HG03432 (cell line): ENCODE measurements around the gene UBE2J2.

Experiments
- ATAC-seq: cut with Tn5 transposase; IDR thresholded peaks from one replicate; pipeline ENCODE4 v1.9.1; 2021; ENCODE audit warnings: mild to moderate bottlenecking, moderate library complexity; ENCODE audit not compliant: unreplicated experiment

Gene UBE2J2

DNA sequence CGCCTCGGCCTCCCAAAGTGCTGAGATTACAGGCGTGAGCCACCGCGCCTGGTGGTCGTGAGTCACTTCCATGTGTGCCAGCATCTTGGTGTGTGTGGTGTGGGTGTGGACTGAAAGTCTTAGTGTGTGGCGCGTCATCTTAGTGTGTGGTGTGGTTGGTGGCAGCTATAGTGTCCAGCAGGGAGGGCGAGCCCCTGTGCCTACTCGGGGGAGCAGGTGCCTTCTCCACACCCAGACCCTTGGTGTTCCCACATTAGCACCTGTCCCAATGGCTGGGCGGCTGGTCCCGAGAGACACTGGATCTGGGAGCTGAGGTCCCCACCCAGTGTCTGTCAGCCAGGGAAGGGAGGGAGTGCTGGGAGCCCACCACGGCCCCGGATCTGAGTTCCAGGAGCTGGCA lies 9.3 kb upstream of the UBE2J2 start:
- no peak for ATAC-seq

DNA sequence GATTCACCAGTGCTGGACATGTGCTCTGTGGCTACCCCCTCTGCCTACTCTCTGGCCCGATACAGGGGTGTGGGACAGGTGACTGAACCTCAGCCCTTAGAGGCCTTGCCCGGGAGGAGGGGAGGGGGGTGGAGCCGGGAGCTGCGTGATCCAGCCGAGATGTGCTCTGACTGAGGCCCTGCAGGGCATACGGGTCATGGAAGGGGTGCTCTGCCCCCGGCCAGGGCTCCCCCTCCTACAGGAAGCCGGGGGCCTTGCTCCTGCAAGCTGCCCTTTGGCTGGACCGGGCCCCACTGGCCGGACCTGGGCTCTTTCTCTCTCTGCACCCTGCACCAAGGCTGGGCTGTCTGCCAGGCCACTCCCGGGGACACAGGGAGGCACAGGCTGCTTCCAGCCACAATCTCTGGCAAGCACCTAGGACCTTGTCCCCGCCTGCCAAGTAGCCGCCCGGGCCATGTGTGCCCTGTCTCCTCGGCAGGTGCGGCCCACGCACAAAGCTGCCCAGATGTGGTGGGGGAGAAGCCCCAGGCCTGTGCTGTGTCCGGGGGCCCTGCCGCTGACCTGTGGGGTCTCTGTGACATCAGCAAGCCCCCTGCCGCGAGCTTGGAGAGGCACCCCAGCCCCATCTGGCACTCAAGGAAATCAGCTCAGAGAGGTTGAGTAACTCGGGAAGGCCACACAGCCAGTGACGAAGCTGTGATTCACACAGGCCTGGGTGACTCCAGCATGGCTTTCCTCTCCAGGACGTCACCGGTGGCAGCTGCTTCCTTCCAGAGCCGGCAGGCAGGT lies 8.1 kb upstream of the UBE2J2 start:
- ATAC-seq = no peak

DNA sequence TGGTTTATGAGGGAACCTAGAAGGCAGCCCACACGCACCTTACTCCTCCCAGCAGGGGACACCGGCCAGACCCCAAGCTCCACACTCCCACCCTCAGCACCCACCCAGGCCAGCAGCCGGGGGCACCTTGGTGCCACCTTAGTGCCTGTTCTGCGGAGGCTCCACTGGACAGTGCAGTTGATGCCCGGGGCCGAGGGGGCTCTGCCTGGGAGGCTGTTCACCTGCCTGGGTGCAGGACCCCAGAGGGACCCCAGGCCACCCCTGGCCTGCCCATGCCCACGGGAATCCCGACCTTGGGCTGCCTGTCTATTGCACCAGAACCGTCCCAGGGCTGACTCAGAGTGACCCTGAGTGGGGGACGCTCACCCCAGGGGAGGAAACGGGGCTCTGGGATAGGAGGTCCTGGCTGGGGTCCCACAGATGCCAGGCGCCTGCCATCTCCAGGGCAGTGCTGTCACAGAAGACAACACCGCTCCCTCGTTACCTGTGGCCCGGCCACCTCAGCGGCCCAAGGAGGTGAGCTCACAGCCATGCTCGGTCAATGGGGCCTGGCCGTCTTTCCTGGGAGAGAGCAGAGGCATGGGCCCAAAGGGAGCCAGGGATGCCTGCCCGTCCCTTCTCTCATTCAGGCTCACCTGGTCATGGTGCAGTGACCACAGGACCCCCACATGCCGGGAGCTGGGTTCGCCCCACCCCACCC lies 7.3 kb upstream of the UBE2J2 start:
- no peak for ATAC-seq

DNA sequence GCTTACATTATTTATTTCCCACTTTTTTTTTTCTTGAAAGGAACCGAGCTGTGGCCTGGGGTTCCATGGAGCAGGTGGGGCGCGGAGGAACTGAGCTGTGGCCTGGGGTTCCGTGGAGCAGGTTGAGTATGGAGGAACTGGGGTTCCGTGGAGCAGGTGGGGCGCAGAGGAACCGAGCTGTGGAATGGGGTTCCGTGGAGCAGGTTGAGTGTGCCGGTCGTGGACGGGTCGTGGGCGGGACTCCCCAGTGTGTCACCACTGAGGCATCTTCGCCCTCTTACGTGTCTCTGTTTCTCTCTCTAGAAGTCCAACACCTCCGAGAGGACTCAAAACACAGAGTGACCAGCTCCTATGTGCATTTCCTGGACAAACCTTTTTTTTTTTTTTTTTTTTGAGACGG lies 5.4 kb upstream of the UBE2J2 start:
- ATAC-seq = no peak

DNA sequence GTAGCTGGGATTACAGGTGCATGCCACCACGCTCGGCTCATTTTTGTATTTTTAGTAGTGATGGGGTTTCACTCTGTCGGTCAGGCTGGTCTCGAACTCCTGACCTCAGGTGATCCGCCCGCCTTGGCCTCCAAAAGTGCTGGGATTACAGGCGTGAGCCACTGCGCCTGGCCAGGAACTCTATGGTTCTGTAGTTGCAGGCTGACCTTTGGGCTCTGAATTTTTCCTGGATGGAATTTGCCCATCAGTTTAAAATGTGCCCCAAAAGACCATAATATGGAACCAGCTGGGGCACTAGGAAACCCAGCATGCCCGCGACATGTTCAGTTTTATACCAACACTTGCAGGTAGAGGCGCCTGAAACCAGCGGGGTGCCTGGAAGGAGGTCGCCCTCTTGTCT lies 5.0 kb upstream of the UBE2J2 start:
- no peak for ATAC-seq

DNA sequence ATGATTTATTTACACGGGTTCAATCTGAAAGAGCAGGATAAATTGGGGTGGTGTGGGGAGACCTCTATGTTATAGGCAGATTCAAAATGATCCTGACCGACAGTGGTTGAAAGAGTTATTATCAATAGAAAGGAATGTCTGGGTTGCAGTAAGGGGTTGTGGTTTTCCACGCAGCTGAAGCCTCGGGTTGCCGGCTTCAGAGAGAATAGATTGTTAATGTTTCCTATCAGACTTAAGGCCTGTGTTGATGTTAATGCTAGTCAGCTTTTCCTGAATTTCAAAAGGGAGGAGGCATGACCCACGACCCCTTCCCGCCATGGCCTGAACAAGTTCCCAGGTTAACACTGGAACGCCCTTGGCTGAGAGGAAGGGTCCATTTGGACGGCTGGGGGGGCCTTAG lies 2.2 kb upstream of the UBE2J2 start:
- no peak for ATAC-seq

DNA sequence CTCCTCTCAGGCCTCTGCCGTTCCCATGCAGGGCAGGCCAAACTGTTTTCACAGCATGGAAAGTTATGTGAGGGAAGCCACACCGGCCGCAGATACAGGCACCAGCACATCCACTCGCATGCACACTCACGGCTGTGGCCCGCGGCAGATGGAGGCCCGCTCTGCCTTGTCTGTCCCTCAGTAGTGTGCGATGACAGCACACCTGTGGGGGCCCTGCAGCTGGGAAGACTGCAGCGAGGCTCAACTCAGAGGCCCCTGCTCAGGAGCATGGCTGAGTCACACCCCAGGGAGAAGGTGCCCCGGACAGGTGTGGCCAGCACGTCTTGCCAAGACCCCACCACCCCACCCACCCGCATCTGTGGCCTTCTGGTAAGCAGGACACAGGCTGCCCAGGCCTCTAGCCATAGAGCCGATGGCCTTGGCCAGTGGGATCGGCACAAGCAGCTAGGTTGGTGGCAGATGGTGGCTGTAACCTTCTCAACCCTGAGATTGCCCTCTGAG lies 1.3 kb upstream of the UBE2J2 start:
- ATAC-seq = no peak

DNA sequence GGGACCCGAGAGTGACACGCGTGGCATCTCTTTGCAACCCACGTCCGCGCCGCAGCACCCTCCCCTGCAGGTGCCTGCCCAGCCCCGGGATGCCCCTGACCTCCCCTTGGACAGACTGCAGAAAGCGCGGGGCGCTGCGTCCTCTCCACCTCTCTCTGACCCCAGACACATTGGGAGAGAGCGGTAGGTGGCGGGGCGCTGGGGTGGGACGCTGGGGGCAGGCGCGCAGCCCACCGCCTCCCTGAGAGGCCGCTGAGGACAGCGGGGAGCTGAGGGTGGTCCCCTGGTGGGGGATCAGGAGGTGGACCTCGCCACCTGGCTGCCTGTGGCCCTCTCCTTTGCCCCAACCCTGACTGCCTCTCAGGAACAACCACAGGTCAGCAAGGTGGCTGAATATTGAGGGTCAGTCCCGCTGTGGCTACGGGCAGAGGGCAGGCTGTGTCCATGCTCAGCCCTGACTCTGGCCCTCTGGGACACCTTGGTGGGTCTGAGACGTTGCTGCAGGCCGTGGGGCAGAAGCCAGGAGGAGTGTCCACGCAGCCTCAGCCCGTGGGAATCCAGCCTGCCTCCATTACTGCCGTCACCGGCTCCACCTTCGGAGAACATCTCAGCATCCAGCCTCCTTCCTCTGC lies 761 bp upstream of the UBE2J2 start:
- peak; percentile 32 for ATAC-seq

DNA sequence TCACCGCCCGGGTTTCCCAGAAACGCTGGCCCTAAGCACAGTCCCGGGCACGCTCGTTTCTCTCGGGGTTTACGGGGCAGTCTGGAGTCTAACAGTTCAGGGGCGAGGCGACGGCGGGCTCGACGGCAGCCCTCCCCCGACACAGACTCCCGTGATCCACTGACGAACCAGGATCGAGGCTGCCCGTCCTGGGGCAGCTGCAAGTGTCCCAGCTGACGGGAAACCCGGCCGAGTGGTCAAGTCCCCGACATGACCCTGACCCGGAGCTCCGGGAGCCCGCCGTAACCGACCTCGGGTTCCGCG lies 494 bp downstream of the UBE2J2 start:
- ATAC-seq = peak; percentile 16

DNA sequence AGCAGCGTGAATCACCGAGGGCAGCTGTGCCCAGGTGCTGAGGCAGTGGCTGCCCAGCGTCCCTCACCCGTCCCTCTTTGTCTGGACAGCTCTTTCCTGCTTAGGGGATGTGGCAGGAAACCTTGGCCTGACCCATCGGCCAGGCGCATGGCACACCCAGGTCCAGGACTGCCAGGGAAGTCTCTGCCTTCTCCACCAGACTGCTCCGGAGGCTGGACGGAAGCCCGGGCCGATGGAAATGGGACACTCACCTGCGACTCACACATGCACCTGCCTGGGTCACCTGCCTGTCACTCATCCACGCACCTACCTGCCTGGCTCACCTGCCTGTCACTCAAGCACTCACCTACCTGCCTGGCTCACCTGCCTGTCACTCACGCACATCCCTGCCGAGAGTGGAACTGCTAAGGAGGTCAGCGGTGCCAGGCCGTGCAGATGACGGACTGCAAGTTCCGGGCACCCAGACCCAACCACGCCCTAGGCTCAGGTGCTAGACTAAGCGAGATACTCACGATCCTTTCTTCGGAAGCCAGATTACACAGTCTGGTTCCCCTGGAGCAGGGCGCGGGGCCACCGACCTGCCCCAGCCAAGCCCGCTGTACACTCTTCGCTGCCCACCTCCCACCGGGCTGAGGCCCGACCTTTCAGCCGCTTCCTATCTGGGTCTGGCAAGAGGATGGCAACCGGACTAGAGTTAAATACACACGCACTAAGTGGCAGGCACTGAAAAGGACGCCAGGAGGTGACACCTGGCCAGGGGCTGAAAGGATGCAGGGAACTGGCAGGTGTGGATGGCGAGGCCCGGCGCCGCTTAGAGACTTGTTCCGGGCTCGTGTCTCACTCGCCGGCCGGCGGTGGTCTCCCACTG lies 1.1 kb downstream of the UBE2J2 start:
- peak; percentile 11 for ATAC-seq

DNA sequence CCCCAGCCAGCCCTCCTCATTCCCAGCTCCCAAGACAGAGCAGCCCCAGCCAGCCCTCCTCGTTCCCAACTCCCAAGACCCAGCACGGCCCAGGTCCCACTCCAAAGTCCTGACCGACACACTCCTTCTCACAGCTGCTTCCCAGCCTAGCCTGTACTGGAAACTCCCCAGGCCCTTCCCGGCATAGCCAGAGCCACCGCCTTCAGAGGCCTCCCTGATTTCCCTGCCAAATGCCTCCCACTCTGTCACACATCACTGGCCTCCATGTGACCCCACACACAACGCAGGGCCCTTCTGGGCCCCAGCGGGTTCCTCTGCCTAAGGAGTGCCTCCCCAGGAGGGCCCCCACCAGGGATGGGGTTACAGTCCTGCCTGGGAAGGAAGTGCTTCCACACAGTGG lies 2.8 kb downstream of the UBE2J2 start:
- no peak for ATAC-seq

DNA sequence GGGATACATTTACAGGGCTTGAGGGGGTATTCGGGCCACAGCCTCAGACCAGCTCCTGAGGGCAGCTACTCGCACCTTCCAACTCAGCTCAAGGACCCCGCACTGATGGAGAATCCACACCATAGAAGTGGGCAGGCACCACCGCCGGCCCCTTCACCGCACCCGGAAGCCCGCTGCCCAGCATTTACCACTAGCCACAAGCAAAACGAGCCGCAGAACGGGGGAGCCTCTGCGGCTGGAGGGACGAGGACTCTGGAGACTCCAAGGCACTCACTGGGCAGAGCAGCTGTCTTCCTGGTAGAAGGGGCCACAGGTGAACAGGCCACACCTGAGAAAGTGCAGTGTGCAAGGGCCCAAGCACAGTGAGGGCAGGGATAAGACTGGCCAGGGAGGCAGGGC lies 5.4 kb downstream of the UBE2J2 start:
- ATAC-seq = no peak

DNA sequence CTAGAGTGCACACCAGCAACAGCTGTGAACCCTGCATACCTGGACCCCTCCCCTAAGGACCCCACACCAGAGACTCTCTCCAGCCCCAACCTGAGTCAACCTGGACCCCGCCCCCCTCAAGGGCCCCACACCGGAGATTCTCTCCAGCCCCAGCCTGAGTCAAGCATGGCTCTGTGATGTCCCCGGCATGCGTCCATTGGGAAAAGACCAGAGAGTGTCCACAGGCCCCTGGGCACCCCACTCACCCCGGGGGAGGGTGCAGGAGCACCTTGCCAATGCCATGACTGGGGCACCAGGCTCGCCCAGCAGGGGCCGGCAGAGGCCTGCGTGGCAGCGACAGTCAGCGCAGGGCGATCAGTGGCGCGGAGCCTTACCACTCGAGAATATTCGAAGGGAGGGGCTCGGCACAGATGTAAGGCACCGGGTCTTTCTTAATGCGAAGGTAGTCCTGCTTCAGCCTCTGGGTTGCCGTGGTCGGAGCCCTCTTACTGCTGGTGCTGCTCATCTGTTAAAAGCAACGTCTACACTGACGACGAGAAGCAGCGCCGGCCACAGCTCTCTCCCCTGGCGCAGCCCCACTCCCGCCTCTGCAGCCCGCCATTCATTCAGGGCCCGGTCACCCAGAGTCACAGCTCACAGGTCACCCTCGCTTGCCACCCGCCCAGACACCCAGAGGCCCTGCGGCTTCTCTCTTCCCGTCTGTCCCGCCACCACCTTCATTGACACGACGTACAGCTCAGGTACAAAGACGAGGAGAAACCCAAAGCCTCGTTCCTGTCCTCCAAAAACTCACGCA lies 6.0 kb downstream of the UBE2J2 start:
- no peak for ATAC-seq

DNA sequence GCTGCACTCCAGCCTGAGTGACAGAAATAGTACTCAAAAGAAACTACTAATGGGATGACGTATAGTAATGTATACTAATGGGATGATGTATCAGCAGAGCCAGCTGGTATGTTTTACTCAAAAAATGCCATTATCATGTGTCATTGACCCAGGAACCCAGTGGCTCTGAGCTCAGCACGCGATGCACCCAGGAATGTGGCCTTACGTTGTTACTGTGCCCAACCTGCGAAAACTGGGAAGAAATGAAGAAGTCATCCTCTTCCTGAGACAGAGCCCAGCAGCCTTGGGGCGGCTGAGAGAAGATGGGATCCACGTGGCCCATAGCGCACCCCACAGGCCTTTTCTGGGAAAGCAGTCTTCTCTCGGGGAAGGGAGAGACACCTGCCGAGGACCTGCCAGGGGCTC lies 8.8 kb downstream of the UBE2J2 start:
- ATAC-seq = no peak

DNA sequence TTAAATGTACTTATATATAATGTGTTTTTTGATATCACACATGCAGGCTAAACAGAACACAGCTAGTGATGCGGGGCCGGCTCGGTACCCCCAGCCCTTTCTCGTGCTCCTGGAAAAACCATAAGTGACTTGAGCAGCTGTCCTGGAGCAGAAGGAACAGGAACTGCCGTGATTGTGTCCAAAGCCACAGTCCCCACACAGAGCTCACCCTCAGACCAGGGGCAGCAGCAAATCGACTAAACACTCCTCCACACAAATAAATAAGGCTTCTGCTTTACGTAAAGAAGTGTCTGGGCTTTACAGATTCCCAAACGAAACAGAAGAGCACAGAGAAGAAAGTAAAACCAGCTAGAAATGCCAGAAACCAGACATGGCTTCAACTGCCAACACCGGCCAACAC lies 9.6 kb downstream of the UBE2J2 start:
- ATAC-seq = no peak

DNA sequence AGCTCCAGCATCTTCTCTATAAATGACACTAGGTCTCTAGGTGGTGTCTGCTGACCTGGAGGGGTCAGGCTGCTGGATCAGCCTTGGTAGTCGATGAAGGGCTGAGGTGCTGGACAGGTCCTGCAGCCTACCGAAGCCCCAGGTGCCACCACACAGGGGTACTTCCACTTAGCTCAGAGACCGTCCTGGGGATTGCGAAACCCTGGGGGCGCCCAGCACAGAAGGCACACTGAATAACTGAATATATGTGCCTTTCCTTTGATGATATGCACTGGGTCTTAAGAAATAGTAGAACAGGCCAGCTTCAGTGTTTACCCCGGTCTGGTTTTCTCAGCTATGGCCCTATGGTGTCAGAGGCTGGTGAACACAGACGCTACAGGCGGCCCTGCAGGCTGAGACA lies 10.9 kb downstream of the UBE2J2 start:
- no peak for ATAC-seq

DNA sequence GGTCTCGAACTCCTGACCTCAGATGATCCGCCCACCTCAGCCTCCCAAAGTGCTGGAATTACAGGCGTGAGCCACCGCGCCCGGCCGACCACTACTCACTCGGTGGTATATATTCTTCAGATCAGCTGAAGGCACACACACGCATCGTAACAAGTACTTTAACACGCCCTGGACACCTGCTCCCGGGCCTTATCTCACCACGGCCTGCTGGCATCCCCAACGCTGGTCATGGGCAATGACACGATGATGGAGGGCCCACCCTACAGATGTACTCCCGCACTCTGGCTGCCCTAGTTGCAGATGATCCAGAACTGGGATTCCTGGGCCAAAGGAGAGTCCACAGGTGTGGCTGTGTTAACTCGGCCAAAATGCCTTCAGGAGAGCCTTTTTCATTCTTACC lies 11.6 kb downstream of the UBE2J2 start:
- ATAC-seq = no peak

DNA sequence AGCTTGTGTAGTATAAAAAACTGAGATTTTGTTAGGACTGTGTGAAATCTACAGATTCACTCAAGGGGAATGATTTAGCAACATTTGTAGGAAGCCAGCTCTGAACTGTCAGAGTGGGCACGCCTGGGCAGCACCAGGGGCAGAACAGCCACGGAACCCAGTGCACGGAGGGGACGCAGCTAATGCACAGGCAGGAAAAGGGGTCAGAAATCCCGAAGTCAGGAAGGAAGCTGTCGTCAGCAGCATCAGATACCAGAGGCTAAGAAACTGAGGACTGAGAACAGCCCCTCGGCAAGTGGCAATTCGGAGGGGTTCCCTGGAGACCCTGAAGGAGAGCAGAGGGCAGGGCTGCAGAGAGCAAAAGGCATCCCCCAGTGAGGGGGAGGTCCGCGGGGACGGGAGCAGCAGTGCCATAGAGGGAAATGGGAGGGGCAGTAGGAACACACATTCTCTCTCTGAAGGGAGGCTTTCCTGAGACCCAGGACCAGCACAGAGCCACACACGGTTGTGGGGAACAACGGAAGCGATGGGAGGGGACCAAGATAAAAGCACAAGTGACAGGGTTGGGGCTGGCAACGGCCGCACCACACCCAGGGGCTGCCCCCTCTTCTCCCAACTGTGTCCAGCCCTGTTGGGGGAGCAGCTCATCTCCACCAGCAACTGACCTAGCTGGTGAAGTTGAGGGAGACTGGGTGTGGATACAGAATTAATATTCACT lies 12.7 kb downstream of the UBE2J2 start:
- ATAC-seq = no peak

DNA sequence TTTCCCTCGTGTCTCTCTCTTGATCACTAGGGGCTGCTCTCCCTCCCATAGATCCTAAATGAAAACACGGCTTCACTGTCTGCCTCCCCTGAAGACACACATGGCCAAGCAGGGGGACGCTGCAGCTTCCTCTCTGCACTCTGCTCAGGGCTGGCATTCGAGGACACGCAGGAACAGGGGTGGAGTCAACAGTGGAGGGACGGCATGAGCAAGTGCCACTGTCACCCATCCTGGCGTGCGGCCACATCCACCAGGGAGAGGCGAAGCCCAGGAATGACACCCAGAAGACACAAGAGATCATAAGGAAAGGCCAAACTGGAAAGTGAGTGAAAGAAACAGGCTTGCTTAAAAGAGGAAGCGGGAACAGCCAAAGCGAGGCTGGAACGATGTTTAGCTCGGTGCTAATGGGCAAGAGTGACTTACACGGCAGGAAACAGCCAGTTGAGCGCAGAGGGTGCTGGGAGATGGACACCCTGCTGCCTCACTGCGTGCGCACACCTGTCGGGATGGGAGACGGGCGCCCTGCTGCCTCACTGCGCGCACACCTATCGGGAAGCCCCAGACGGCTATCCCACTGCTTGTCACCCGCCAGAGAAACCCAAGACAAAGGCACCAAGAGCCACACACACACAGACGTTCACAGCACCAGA lies 13.6 kb downstream of the UBE2J2 start:
- no peak for ATAC-seq
